Hepatocyte (in vitro differentiated cells): Measurements from ENCODE around the gene PLCL1.

ENCODE experiments used
- CTCF ChIP-seq: fragments of 200-600 bp; sonication (generic); IDR thresholded peaks from 2 replicates; pipeline ENCODE4 v1.5.1; 2016; ENCODE audit warnings: antibody characterized with exemption, mild to moderate bottlenecking; ENCODE audit not compliant: poor library complexity
- EZH2 ChIP-seq: fragments of 200-600 bp; sonication (generic); IDR thresholded peaks from 2 replicates; pipeline ENCODE4 v1.6.1; 2016; ENCODE audit warnings: antibody characterized with exemption, mild to moderate bottlenecking, borderline replicate concordance

- TF ChIP-seq CTCF (no peak), EZH2 (no peak)
Measured at GRCh38 chr2:198167346-198167745, 363.0 kb downstream of the PLCL1 start.
